ENCODE data around the gene PPP1R15B. TPM values are rescaled to one million over a fixed set of nuclear protein-coding genes. Genes with fewer than 3 reads are reported as not detected.
A peak's percentile ranks its signal among the peaks of the same experiment; 100 is the strongest.

PPP1R15B gene
- total RNA-seq, 1 experiment from 2014 or later = 36.8 TPM

DNA sequence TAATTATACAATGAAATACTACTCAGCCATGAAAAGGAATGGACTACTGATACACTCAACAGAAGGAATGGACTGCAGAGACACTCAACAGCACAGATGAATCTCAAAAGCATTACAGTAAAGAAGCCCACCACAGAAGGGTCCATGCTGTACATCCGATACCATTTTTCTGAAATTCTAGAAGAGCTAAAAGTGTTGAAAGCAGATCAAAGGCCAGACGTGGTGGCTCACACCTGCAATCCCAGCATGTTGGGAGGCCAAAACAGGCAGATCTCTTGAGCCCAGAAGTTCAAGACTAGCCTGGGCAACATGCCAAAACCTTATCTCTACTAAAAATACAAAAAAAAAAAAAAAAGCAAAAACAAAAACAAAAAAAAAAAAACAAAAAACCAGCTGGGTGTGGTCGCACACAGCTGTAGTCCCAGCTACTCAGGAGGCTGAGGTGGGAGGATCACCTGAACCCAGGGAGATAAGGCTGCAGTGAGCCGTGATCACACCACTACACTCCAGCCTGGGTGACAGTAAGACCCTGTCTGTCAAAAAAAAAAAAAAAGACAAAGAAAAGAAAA is 15.5 kb downstream of the PPP1R15B start:
- peaks cover 10% of the 10 kb centered on the region for H3K9me3 ChIP-seq
- peaks cover 40% of the 10 kb centered on the region for H3K36me3 ChIP-seq
- no peak for DNase-seq
- no peaks in the 10 kb centered on the region for H3K27me3 ChIP-seq
- H3K4me3 ChIP-seq = no peak overlapping the region

DNA sequence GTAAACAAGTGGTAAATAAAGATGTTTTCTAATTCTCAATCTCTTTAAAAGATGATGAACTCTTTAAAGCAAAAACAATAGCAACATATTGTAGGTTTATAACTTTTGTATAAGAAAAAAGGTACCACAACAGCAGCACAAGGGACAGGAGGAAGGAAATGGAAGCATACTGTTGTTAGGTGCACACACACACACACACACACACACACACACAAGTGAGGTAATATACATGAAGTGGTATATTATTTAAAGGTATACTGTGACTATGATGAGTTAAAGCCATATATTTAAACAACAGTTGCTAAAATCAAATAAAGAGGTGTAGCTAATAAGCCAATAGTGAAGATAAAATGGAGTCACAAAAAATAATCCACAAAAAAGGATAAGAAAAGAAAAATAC is 20.0 kb downstream of the PPP1R15B start:
- Histone ChIP-seq H3K4me3 (no peak overlapping the region), H3K27me3 (no peaks in the 10 kb centered on the region; the same call in 1 of the 2 replicates), H3K9me3 (peaks cover 10% of the 10 kb centered on the region), H3K36me3 (peaks cover 6% of the 10 kb centered on the region)
- no peak for DNase-seq

DNA sequence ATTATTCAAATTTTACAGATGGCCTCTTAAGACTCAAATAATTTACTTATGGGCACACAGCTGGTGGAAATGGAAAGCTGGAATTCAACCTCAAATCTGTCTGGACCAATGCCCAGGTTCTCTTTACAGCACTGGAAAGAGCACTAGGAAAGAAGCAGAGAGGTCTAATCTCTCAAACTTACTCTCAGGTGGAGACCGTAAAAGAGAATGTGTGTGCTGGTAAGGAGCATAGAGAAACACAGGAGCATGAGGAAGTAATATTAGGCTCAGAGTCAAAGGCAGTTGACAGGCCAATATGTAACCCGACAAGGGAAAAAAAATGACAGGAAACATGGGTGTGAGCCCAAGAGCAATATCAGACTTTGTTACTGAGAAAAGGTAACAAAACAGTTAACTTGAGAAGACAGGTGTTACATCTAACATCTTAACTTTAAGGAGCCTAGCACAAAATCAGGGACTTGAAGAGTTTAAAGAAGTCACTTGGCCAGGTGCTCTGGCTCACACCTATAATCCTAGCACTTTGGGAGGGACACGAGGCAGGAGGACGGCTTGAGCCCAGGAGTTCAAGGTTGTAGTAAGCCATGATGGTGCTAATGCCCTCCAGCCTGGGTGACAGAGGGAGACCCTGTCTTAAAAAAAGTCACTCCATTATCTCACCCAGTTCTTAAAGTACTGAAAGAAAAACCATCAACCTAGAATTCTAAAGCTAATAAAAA is 20.7 kb downstream of the PPP1R15B start:
- H3K9me3 ChIP-seq = peaks cover 10% of the 10 kb centered on the region
- peaks cover 4% of the 10 kb centered on the region for H3K36me3 ChIP-seq
- no peak for DNase-seq
- H3K4me3 ChIP-seq = no peak overlapping the region
- H3K27me3 ChIP-seq = no peaks in the 10 kb centered on the region; the same call in 1 of the 2 replicates

DNA sequence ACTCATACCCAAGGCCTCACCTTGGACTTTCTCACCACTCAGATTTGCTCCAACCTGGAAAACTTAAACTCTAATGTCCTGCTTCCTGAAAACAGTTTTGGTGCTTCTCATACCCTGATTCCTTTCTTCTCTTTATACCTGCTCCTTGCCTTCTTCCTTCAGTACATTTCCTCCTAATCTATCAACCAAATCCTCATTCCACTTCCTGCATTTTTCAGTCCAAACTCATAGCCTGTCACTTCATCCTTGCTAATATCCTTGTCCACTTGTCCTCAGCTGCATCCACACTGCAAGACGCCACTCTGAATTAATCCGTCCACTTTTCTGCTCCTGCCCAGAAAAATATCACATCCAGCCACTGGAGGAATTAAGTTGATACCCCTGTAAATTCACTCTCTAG is 25.9 kb downstream of the PPP1R15B start:
- Histone ChIP-seq H3K4me3 (no peak overlapping the region), H3K36me3 (no peaks in the 10 kb centered on the region), H3K27me3 (peaks cover 16% of the 10 kb centered on the region), H3K9me3 (no peaks in the 10 kb centered on the region)
- DNase-seq = no peak

DNA sequence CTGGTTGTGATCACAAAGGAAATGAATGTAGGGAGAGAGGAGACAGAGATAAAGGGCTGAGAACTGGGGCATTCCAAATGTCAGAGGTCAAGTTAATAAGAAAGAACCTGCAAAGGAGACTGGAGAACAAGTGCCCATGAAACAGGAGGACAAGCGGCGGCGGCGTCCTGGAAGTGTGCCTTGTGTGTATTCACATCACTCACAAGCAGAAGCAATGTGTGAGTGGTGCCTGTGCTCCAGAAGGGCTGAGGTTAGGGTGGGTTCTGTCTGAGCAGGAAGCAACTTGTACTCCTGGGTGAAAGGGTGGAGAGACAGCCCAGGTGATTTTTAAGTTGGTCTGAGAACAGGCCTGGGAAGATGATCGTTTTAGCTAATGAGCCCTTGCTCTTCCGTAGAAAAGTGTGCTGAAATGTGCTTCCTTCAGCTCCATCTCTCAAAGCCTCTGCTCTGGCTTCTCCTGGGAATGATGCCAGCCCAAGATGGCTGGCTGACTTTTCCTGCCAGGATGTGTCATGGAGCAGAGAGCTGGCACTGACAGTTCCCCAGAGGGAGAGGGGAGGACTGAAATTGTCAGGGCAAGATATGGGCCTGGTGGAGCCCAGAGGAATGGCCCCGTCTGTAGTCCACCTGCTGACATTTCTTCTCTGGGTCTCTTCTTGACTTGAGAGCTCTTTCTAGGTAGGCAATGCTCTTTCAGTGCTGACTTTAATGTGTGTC is 26.8 kb downstream of the PPP1R15B start:
- DNase-seq = peak; percentile 88

DNA sequence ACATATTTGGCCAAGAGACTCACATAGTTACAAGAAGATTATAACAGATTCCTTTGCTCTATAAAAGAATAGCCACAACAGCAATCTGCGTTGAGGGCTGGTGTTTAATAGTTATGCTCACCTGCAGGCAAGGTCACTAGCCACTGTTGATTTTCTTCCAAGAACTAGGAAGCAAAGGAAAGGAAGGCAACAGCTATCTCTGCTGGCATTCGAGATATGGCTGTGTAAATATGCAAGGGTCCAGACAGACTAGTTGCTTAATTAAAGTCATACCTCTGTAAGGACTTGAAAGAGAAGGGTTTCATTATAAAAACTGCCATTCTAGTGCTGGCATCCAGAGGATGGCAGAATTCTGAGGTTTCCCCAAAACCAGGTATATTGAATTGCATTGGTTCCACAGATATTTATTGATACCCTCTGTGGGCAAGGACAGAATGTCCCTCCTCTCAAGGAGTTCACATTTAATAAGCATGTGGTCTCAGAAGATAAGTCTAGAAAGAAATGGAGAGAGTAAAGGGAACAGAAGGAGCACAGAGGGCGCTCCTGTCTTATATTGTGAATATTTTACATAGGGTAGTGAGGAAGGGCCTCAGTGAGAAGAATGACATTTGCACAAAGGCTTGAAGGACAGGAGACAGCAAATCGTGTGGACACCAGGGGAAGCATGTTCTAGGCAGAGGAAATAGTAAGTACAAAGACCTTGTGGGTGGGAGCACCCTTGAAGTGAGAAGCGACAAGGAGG is 28.3 kb downstream of the PPP1R15B start:
- no peak overlapping the region for H3K4me3 ChIP-seq
- no peak for DNase-seq
- H3K9me3 ChIP-seq = no peaks in the 10 kb centered on the region
- H3K36me3 ChIP-seq = no peaks in the 10 kb centered on the region
- H3K27me3 ChIP-seq = peaks cover 40% of the 10 kb centered on the region

More for the DNA sequence above, 26.8 kb downstream of the PPP1R15B start:
- Histone ChIP-seq H3K36me3 (no peaks in the 10 kb centered on the region), H3K9me3 (no peaks in the 10 kb centered on the region), H3K4me3 (no peak overlapping the region), H3K27me3 (peaks cover 25% of the 10 kb centered on the region)

DNA sequence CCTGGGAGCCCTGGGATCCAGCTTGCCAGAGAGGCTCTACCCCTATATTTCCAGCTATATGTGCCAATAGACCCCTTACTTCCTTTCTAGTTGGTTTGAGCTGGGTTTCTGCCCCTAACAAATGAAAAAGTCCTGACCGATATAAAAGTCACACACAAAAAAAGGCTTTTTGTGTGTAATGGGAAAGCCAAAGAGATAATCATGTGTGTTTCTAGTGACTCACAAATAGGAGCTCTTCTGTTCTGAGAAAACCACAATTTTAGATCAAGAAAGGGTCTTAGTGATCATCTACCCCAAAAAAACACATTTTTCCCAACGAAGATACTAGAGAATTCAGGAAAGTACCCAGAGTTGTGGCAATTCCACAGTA is 28.9 kb downstream of the PPP1R15B start:
- H3K27me3 ChIP-seq = peaks cover 46% of the 10 kb centered on the region

DNA sequence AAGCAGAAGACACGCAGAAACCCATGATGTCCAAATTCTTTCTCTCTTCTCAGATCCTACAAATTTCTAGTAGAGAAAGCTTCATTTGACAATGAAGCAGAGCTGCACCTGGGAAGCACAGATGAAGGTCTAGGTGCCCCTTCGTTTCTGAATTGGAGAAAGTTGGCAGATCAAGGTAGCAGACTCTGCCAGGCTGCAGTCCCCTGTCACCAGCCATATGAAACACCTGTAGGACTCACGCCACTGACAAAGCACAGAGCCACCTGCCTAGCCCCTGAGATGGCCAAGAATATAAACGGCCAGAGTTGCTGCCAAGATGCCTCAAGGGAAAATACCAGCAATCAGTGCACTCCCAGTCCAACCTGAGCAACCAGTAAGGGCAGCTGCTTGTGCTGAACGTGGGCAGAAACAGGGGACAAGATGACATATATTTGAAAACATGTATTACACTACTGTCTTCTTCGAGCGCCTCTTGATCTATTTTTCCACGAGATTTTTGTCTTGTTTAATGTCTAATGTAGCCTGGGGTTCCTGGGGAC is 31.3 kb downstream of the PPP1R15B start:
- no peak for DNase-seq
- H3K36me3 ChIP-seq = no peaks in the 10 kb centered on the region
- H3K27me3 ChIP-seq = peaks cover 60% of the 10 kb centered on the region
- H3K4me3 ChIP-seq = no peak overlapping the region
- H3K9me3 ChIP-seq = no peaks in the 10 kb centered on the region

More for the DNA sequence above, 28.9 kb downstream of the PPP1R15B start:
- H3K9me3 ChIP-seq = no peaks in the 10 kb centered on the region
- no peak overlapping the region for H3K4me3 ChIP-seq
- no peak for DNase-seq
- no peaks in the 10 kb centered on the region for H3K36me3 ChIP-seq

DNA sequence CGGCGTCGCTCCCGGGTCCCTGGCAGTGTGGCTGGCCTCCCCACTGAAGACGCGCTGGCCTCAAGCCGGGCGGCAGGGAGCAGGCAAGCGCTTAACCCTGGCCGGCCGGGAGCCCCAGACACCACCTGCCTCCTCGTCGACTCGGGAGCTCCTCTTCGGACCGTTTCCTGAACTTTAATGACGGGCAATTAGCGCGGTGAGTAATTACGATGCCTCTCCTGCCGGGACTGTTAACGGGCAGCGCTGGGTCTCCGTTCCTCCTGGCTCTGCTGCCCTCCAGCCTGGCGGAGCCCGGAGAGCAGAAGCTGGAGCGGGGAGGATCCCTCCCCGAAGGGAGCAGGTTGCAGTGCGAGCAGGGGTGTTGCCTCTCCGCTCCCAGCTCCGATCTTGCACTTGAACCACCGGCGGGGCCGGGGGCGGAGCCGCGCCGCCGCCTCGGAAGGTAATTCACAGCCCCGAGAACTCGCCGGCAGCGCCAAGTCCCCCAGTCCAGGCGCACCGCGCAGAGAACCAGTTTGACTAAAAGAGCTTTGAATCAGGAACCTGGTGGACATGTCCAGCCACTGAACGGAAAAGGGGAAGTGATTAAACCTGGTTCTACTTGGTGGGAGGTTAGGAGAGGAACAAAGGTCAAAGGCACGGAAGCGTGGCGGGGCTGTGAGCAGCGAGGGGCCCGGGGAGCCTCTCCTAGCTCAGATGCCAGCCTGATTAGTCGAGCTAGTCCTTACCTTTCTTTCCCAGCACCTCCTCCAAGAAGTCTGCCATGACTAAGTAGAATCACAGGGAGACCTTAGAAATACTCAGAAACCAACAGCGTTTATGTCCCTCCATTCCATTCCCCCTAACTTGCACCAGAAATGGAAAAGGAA is 33.6 kb downstream of the PPP1R15B start:
- Histone ChIP-seq H3K4me3 (peak overlapping the region; percentile 28), H3K36me3 (no peaks in the 10 kb centered on the region), H3K27me3 (peaks cover 69% of the 10 kb centered on the region), H3K9me3 (no peaks in the 10 kb centered on the region)
- DNase-seq = peak; percentile 34

DNA sequence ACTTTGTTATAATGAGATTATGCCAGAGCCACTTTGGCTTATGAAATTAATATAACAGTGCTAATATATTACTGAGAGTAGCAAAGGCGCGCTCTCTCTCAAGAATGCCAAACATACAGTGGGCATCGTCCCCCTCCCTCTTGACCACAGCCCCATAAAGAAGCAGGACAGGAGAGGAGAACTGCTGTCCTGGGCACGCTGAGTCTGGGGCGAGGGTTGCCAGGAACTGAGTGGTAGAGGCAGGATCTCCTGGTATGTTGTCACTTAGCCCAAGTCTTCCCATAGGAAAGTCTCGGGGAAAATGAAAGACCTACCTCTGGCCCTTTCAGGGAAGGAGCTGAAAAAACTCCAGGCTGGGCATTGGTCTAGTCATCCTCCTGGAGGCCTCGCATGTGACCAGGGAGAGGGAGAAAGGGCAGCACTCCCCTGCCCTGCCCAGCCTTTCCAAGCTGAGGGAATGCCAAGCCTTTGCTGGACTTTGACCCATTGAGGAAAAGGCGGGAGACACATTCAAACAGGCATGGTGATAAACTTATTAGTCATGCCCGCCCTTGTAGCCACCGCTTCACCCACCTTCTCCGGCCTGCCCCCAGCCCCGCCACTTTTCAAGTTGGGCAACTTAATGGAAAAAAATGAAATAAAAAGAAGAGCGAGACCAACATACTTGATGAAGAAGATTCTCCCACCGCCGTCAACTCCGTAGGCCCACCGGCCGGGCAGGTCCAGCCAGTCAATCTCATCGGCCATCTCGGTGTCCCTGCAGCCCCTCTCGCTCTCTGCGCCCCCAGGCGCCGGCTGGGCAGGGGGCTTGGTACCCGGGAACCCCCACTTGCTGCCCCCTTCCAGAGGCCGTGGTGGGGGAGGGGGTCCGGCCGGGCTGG is 34.5 kb downstream of the PPP1R15B start:
- no peaks in the 10 kb centered on the region for H3K9me3 ChIP-seq
- peak overlapping the region; percentile 28; the same call in 1 of the 2 replicates for H3K4me3 ChIP-seq
- peaks cover 71% of the 10 kb centered on the region for H3K27me3 ChIP-seq
- DNase-seq = peak; percentile 50
- H3K36me3 ChIP-seq = no peaks in the 10 kb centered on the region

DNA sequence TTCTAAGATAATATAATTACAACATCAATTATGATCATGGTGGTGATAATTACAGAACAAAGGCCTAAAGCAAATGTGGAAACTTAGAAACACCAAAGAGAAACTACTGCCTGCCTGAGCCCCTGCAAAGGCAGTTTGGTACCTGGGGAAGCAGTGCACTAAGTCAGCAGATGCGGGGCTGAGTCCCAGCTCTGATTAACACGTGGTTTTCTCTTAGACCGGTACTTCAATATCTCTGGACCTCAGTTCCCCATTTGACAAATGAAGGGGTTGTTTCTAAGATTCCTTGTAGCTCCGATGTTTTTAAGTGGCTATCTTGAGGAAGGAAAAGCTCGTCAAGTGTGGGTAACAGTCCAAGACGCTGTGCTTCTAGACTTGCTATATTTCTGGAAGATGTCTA is 35.2 kb downstream of the PPP1R15B start:
- no peak overlapping the region for H3K4me3 ChIP-seq
- DNase-seq = no peak
- H3K27me3 ChIP-seq = peaks cover 68% of the 10 kb centered on the region
- no peaks in the 10 kb centered on the region for H3K9me3 ChIP-seq
- H3K36me3 ChIP-seq = no peaks in the 10 kb centered on the region

DNA sequence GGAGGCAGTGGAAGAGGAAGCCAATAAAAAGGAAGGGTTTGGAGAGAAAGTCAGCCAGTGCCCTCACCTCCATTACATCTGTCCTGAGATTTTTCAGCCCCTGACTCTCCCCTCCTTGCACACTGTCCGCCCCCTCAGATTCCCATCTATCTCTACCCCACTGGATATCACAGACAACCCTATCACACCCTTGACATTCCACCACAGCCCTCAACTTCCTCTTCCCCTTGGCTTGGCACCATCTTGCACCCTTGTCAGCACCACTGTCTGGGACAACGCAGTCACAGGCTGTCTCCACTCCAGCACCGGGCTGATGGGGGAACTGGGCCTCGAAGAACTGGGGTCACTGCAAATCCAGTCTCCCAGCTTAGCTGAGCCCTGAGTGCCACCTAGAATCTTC is 37.7 kb downstream of the PPP1R15B start:
- H3K4me3 ChIP-seq = no peak overlapping the region
- no peak for DNase-seq
- no peaks in the 10 kb centered on the region for H3K9me3 ChIP-seq
- no peaks in the 10 kb centered on the region for H3K36me3 ChIP-seq
- peaks cover 47% of the 10 kb centered on the region for H3K27me3 ChIP-seq

DNA sequence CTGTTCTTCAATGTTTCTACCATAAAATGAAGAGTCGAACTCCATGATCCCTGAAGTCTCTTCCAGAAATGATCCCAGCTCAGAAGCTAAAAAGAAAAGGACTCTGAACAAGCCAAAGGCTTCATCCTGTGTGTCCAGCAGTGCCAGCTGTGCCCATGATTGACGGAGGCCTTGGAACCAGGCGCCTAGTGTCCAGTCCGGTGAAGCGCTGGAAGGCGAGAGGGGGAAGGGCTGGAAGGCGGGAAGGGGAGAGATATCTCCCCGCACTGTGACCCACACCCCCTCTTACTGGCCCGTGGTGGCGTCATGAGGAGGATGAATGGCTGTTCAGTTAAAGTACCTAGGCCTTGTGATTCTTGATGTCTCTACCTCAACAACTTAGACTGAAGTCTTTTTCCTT is 41.4 kb downstream of the PPP1R15B start:
- H3K27me3 ChIP-seq = peaks cover 19% of the 10 kb centered on the region
- H3K4me3 ChIP-seq = no peak overlapping the region
- no peaks in the 10 kb centered on the region for H3K36me3 ChIP-seq
- no peaks in the 10 kb centered on the region for H3K9me3 ChIP-seq
- no peak for DNase-seq

DNA sequence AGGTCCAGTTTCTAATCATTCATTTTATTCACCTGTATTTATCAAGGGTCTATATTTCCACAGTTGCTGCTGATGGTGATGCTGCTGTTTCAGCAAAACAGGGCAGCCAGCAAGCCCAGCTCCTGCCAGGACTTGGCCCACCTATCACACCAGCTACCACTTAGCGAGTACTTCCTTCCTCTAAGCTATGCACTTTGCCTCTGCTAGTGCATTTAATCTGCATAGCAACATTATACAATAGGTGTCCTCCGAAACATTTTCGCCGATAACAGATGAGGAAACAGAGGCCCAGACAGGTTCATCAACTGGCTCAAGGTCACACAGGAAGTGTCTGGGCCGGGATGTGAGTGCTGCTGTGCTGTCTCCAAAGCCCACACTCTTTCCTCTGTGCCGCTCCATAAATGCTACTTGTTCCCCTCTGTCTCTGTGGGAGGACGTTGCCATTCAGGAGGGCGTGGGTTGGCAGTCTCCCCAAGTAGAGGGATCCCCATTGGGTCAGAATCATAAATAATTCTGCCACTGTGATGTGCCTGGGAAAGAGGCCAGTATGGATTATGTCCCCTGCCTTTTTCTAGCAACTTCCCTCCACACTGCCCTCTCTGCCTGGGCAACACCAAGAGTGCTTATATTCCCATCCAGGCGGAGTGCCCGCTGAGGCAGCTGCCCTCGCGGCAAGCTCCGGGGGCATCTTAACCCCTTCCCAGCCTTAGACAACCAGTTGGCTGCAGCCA is 42.5 kb downstream of the PPP1R15B start:
- DNase-seq = no peak
- Histone ChIP-seq H3K4me3 (no peak overlapping the region), H3K27me3 (peaks cover 14% of the 10 kb centered on the region), H3K9me3 (no peaks in the 10 kb centered on the region), H3K36me3 (no peaks in the 10 kb centered on the region)

DNA sequence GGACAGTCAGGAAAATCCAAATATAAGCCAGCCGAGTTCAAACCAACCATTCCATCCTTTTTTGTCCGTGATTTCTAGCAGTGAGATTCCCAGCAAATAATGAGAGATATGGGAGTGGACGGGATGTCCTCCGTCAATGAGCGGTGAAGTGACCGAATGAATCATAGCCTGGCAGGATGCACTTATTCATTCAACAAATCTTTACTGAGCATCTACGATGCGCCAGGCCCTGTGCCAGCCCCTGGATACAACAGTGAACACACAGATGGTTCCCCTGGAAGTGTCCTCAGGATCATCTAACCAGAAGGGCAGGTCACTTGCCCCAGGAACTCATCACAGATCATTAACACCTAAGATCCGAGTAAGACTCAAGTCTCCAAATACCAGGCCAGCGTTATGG is 43.7 kb downstream of the PPP1R15B start:
- H3K27me3 ChIP-seq = peaks cover 13% of the 10 kb centered on the region
- no peaks in the 10 kb centered on the region for H3K36me3 ChIP-seq
- no peak for DNase-seq
- no peaks in the 10 kb centered on the region for H3K9me3 ChIP-seq
- H3K4me3 ChIP-seq = no peak overlapping the region
